GM19452 (cell line): ENCODE measurements around the gene RANBP3.
"Not testable (repeated sequence)": the region's sequence is repeated elsewhere in the genome, so short reads cannot be mapped to it uniquely, and the experiment has no call there.

Source experiments
- ATAC-seq: cut with Tn5 transposase; IDR thresholded peaks from one replicate; pipeline ENCODE4 v1.9.1; 2021; ENCODE audit not compliant: unreplicated experiment

Gene RANBP3

DNA sequence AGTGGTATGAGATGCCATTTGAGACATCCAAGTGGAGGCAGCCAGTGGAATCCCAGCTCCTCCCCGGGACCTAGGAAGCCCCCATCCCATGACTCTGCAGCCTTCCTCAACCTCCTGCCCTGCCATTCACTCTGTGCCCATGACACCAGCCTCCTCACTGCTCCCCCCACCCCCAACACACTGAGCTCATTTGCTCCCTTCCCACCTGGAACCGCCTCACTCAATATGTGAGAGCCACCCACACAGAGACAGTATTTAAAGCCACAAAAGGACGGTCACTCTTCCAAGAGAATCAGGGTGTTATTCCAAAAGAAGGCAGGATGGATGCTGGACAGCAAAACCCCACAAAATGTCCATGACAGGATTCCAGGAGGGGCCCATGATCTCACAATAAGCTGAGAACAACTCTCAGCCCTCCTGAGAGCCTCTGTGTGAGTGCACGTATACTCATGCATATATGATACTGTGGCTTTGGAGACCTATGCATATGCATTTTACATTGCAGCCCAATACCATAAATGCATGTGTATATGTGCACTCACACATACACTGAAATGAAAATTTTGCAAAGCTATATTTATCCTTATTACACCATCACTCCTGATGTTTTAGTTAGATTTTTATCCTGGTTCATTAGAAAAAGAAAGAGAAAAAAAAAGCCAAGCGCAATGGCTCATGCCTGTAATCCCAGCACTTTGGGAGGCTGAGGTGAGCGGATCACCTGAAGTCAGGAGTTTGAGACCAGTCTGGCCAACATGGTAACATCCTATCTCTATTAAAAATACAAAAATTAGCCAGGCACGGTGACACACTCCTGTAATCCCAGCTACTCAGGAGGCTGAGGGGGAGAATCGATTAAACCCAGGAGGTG is 10.8 kb upstream of the RANBP3 start:
- ATAC-seq, result no peak

DNA sequence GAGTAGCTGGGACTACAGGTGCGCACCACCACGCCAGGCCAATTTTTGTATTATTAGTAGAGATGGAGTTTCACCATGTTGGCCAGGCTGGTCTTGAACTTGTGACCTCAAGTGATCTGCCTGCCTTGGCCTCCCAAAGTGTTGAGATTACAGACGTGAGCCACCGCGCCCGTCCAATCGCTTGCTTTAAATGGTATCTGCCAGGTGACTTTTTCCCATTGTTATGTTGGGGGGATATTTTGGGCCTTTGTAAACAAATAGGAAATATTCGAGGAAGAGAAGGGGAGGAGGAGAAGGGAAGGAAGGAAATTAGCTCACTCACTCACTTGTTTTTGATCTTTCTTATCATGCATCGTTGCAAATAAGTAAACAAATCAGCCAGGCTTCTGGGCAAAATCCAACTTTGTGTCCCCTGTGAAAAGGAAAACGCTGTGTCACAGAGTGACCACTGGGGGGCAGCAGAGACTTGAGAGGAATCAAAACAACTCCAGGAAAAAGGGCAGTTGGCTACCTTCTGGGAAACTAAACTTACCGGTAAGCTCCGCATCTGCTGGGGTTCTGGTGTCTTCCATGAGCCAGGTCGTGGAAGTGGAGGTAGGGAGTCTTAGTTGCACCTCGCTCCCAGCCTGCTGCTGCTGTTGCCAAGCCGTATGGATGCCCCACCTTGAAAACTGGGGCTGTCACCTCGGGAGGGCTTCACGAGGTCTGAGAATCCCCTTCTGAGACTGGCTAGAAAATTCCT is 9.3 kb upstream of the RANBP3 start:
- ATAC-seq, result no peak

DNA sequence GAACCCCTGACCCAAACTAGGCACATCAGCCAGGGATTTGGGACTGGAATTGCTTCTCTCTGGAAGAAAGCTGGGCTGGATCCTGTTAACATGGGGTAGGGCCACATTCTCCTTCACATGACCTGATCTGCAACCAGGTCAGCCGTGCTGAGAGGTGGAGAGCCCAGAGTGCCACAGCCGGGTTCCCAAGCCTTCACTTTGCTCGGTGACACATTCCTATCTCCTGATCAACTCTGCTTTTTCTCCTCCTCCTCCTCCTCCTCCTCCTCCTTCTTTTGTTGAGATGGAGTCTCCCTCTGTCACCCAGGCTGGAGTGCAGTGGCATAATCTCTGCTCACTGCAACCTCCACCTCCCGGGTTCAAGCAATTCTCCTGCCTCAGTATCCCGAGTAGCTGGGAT is 7.9 kb upstream of the RANBP3 start:
- ATAC-seq, result not testable (repeated sequence)

DNA sequence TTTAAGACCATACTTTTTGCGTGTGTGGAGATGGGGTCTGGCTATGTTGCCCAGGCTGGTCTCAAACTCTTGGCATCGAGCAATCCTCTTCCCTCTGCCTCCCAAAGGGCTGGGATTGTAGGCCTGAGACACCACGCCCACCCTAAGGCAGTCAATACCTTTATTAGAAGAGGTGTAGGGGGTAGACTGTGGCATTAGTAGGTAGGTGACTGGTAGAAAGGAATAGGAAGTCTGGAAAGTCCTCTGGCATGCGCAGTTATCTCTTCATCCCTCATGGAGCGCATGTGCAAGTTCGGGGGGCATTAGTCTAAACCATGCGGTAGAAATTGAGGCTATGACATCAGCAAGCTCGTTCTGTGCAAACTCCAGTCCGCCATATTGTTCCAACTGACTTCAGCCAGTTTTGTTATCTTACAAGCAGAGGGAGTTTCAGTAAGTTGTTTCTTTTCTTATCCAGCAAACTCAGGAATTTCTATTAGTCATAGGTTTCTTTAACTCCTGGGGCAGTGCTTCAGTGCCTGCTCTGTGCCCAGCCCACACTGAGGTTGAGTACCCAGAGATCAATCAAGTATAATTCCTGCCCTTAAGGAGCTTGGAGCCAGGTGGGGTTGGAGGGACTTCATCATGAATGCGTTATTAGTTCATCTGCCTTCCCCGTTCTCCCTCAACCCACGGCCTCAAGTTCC is 7.3 kb upstream of the RANBP3 start:
- ATAC-seq, result no peak

DNA sequence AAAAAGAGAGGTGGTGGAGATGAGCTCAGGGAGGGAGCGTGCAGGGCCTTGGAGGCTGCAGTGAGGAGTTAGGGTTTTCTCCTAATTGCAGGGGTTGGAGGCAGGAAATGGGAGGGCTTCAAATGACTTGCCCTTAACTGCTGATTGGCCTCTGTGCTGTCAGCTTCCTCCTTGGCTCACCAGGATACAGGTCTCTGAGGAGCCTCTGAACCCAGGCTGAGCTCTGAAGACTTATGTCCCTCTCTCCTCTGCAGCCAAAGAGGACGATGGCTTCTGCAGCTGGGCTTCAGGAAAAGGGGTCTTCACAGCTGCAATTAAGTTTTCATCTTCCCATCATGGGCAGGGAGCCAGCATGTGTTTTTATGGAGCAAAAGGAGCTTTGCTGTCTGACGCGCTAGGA is 6.7 kb upstream of the RANBP3 start:
- no peak for ATAC-seq

DNA sequence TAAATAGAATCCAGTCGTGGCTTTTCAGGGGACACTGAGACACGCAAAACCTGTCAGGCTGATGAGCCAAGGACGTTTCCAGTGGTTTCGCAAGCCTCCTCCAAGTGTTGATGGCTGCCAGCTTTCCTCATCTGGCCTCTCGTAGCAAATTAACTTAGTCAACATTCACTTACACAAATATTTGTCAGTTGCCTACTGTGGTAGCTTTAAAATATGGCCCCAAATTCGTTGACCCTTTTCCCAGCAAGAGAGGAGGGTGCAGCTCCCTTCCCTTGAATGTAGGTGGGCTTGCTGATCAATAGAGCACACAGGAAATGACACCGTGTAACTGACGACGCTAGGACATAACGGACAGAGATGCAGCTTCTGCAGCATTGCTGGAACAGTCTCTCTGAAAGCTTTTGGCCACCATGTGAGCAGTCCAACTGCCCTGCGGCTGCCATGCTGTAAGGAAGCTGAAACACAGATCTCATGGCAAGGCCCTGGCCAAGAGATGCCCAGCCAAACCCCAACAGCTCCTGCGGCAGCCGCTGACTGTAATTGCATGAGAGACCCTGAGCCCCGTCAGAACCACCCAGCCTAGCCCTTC is 5.5 kb upstream of the RANBP3 start:
- ATAC-seq, result no peak

DNA sequence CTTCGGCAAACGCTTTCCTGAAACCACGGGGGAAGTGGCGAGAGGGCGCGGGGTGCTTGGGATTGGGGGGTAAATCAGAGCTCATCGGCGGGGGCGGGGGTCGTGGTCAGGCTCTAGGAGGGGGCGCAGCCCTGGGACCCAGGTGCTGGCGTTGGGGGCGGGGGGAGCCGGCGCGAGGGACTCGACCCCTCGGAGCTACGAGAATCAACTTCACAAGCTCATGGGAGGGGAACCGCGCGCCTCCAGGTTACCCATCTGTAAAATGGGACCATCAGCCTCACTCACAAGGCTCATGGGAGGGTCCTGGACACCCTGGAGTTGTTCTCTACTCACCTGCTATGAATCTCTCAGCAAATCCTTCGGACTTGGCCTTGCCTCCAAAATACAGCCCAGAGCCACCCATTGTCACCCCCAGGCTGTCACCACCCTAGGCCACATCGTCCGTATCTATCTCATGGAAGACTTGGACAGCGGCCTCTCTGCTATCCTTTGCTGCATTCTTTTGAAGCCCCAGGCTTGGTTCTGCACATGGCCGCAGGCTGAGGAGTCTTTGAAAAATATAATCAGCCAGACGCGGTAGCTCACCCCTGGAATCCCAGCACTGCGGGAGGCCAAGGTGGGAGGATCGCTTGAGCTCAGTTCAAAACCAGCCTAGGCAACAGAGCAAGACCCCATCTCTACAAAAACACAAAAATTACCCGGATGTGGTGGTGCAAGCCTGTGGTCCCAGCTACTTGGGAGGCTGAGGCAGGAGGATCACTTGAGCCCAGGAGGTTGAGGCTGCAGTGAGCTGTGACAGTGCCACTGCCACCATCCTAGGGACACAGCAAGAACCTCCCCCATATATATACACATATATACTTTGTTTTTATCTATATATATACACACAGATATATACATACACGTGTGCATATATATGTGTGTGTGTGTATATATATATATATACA is 939 bp upstream of the RANBP3 start:
- no peak for ATAC-seq

DNA sequence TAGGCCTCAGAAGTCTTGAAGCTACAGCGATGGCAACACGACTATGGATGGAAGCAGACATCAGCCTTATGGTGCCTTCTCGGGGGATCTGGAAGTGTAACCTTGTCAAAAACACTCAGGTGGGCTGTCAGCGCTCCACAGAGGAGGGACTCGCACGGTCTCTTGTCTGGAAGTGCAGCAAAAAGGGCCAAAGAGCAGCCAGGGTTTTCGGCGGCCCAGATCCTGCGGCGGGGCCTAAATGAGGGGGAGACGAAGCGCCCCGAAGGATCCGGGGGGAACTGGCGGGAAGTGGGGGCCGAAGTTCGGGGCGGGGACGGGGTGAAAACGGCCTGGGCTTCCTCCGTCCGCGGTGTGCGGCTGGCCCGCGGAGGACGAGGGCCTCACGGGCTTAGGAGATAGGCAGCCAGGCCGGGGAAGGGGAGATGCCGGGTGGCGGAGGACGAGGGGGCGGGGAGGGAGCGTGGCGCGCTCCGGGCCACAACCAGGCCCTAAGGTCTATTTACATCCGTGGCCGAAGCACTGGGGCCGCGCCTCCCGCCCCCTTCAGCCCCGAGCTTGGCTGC is 637 bp downstream of the RANBP3 start:
- ATAC-seq, result no peak

DNA sequence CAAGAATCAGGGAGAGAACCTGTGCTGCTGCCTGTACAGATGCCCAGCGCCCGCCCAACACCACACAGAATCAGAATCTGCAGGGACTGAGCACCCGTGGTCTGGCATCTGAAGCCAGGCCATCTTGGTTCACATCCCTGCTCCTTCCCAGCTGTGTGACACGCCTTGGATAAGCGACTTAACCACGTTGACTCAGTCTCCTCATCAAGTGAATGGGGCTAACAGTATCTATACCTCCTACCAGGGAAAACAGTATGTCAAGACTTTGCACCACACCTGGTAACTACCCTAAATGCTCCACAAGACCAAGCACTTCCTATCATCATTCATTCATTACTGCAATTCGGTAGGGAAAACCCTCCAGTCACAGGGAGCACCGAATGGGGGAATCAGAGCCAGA is 1.2 kb downstream of the RANBP3 start:
- ATAC-seq, result no peak

DNA sequence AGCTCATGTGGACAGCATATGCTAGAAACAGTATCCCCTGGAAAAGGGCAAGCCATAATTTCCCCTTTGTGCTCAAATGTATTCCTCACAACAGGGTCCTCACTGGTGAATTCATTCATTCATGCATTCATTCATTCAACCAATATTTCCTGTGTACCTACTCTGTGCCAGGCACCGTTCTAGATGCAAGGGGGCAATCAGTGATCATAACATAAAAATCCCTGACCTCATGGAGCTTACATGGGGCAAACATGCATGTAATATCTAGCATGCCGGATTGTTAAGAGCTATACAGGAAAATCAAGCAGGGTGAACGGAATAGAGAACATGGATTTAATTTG is 2.6 kb downstream of the RANBP3 start:
- ATAC-seq, result no peak

DNA sequence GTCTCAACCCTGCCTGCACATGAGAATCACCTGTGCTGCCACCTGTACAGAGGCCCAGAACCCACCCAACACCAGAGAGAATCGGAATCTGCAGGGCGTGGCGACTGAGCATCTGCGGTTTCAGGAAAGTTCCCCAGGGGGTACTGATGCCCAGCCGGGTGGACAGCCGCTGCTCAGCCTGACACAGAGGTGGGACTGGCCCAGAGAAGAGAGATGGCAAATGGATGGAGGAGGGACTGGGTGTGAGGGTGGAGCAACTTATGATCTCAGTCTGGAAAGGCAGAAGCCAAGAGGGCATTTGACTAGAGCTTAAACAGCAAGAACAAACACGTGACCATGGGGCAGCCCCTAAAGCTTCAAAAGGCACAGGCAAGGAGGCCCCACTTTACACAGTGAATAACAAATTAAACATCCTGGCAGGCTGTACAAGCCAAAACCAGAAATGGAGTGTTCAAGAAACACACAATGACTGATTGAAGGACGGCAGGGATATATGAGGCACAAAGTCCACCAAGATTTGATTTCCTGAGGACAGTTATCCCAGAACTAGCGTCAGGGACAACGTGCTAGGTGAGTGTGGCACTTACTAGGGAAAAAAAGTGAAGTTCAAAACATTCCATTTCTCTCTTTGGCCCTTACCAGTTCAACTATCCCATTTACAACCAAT is 3.1 kb downstream of the RANBP3 start:
- no peak for ATAC-seq

DNA sequence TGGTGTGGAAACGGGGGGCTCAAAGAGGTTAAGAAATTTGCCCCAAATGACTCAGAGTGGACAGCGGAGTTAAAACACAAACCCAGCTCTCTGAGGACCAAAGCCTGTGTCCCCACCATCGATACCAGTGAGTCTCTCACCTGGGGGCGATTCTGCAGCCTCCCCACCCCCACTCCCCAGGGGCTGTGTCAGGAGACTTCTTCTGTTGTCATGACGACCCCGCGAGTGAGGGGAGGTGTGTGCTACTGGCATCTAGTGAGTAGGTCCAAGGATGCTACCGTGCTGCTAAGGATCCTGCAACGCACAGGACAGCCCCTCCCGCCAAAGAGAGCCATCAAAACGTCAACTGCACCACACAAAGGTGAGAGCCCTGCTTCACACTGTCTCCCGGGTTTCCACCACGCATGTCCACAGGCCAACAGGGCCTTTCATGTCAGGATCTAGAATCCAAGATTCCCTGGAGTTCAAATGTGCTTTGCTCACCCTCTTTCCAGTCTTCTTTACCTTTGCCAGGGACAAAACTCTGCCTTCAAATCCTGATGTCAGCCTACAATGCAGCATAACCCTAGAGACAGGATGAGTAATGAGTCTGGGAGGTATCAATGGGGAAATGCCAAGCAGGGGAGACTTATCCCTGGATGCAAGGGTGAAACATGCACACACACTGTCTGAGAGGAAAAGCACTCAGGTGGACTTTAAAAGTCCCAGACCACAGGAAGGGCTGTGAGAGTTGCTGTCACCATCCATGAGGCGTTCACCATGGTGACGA is 3.9 kb downstream of the RANBP3 start:
- ATAC-seq, result no peak

DNA sequence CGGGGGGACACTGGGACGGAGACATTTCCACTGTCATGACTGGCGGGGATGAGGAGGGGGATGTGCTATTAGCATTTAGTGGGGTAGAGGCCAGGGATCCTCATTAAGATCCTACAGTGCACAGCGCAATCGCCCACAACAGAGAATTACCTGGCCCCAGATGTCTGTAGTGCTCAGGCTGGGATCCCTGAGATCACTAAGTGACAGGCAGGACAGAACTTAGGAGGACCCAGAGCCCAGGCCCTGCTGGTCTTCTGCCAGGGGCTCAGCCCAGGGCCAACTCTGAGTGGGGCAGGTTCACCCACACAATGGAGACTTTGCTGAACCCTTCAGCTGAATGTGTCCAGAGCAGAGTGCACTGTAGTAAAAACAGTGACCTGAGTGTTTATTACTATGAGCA is 4.6 kb downstream of the RANBP3 start:
- no peak for ATAC-seq

DNA sequence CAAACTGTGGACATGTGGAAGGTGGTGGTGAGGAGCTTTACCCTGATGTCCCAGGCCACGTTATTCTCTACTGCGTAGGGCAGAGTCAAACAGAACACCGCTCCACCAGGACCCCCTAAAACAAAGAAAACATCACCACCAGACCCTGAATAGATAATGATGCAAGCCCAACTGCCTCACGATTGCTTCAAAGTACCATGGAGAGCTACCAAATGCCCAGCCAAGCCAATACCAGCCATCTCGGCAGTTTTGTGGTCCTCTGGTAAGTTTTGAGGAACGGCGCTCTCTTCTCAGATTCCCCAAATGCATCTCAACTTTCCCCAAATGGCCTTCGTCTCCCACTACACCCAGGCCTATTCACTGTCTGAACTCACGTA is 5.6 kb downstream of the RANBP3 start:
- no peak for ATAC-seq

DNA sequence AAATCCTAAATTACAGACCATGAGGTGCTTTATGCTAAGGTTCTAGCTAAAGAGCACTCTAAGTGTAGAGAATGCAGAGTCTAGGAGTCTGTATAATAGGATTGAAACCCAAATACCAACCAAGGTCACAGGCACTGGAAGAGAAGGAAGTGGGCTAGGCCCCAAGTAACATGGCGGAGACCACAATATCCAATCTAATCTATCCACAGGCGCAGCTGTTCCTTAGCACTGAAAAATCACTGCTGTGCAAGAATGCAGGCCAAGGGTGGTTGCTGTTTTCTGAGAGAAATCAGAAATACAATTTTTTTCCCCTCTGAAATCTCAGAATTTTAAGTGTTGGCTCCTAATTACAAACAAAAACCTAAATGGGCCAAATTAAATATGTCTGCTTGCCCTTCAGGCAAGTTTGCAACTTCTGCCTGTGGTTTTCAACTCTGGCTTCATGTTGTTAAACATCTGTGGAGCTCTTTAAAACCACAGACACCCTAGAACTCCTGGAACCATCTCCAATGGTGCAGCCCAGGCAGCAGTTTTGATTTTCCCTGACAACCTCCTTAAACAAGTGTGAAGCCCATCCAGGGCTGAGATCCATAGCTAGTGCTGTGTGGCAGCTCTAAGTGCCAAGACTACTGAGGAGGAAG is 6.1 kb downstream of the RANBP3 start:
- ATAC-seq, result no peak

DNA sequence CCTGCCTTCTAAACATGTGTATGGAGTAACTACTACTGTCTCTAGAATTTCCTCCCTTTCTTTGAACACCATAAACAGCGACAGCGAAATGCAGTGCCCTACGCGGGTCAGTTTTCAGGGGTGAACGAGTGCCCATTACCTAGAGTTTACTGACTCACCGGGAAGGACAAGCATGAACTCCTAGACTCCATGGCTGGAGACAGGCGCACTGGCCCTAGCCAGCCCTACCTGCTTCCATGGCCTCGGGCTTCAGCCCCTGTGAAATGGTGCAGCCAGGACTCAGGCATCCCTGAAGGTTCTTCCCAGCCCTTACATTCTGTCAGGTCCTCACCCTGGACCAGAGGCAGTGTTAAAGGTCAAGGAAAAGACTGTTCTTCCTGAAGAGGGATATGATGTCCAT is 8.5 kb downstream of the RANBP3 start:
- ATAC-seq, result no peak

DNA sequence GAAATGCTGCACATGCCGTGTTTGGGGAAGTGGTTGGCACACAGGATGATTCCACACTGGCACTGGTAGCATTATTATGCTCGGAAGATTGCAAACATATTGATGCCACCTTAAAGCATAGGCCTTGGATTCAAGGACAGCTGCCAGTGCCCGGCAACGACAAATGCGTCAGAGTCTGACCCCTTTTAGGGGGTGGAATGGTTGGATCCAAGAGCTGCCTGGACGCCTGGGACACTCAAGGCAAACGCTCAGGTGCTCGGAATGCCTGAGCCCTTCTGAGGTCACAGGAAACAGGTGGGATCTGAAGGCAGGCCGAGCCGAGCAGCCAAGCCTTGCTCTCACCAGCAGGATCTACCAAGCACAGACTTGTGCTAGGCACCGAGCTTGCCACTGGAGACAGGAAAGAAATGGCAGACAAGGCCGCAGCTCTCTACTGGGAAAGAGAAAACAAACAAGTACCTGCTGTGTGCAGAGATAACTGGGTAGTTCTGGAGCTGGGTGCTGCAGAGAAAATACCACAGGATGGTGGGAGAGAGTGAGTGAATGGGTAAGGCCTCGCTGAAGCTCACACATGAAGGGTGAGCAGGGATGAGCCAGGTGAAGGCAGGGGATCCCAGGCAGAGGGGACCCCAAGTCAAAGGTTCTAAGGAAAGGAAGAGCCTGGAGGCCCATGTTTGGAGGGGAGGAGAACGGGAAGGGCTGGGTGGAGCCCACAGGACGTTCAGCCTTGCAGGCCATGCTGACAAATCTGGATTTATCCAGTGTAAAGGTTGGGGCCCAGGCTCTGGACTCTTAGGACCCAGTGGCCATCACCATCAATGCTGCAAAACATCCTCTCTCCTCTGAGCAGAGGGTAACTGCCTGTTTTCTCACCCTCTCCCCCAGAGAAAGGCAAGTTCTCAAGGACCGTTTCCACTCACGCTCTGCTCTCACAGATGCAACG is 9.2 kb downstream of the RANBP3 start:
- no peak for ATAC-seq
